Neural cell (in vitro differentiated cells): ENCODE results near the gene VWC2.

Source experiments
- CTCF ChIP-seq: fragments of 450-650 bp; IDR thresholded peaks from 2 replicates; pipeline ENCODE4 v1.5.1; 2014; ENCODE audit warnings: antibody characterized with exemption, mild to moderate bottlenecking, moderate library complexity; ENCODE audit not compliant: poor library complexity, severe bottlenecking
- EZH2 ChIP-seq: fragments of 200-600, 300-800 bp; shearing (Covaris generic), sonication (generic); IDR thresholded peaks from 2 replicates; pipeline ENCODE4 v1.6.1; 2014; ENCODE audit warnings: antibody characterized with exemption, low read length, borderline replicate concordance, mild to moderate bottlenecking; ENCODE audit not compliant: insufficient read depth, poor library complexity, severe bottlenecking
- MXI1 ChIP-seq: fragments of 450-650 bp; conservative IDR thresholded peaks from 2 replicates; pipeline ENCODE4 v1.6.1; 2014; ENCODE audit warnings: antibody characterized with exemption, mild to moderate bottlenecking; ENCODE audit not compliant: poor library complexity, severe bottlenecking

- TF ChIP-seq CTCF (no peak), MXI1 (no peak), EZH2 (no peak)
These were observed 10.0 kb downstream of the VWC2 start for GRCh38 chr7:49783446-49783845.
